HG03045 (cell line): ENCODE measurements around the gene ZFHX2.
A peak's percentile ranks its signal among the peaks of the same experiment; 100 is the strongest.

Source experiments
- ATAC-seq: cut with Tn5 transposase; IDR thresholded peaks from one replicate; pipeline ENCODE4 v1.9.1; 2021; ENCODE audit warnings: mild to moderate bottlenecking, moderate library complexity; ENCODE audit not compliant: unreplicated experiment

Gene ZFHX2

GRCh38 chr14:23573384-23574015, 21.9 kb upstream of the ZFHX2 start:
- no peak for ATAC-seq

DNA sequence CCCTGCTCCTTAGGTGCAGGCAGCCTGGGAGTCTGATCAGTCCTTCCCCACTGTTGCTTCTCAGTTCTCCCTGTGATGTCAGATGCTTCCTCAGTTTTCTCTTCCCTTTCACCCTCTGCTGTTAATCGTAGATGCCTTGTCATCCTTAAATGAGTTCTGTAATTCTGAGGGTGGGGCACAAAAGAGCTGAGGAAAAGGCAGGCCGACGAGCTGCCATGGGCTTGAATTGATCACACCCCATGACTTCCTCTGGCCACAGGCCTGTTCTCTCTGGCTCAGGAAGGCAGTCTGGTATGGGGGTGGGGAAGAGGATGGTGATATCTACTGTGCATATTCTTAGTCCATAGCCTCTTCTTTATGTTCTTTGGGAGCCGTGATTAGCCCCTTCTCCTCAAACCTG, 21.3 kb upstream of the ZFHX2 start:
- no peak for ATAC-seq

GRCh38 chr14:23572524-23572828, 20.9 kb upstream of the ZFHX2 start:
- ATAC-seq = no peak

GRCh38 chr14:23571701-23572523, 20.3 kb upstream of the ZFHX2 start:
- ATAC-seq = no peak

DNA sequence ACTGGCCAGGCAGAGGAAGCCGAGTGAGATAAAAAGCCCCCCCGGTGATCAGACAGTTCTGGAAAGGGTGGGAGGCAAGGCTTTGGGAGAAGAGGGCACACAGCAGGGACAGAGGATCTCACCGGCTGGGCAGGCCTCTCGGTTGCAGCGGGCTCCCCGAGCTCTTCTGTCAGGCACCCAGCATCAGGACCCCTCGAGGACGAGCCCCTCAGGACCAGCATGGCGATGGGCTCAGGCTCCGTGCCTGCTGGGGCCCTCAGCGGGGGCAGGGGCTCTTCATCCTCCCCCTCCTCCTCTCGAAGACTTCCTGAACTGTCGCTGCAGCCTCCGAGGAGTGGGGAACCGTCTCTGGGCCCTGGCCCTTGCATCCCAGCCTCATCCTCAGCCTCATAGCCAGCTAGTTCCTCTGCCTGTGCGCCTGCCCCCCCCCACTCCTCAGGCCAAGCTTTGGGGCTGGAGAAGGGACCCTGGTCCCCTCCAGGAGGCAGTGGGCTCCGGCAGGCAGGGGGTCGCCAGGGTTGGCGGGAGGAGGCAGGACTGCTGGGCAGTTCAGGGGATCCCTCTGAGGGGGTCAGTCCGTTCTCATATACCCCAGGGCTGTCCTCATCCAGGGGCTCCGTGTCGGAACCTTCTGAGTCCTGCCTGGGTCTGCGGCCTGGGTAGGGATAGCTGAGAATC, 19.4 kb upstream of the ZFHX2 start:
- no peak for ATAC-seq

- no peak for ATAC-seq
Measured at GRCh38 chr14:23569443-23570151, 18.0 kb upstream of the ZFHX2 start.

- no peak for ATAC-seq
Measured at GRCh38 chr14:23568600-23569331, 17.2 kb upstream of the ZFHX2 start.

GRCh38 chr14:23568021-23568599, 16.5 kb upstream of the ZFHX2 start:
- ATAC-seq = no peak

GRCh38 chr14:23567186-23568020, 15.8 kb upstream of the ZFHX2 start, which contains the start of gene AP1G2:
TSS of gene AP1G2 (minus strand) at chr14:23567791. CDS start at chr14:23567314, 477 bp downstream.
- peak; percentile 93 for ATAC-seq

- ATAC-seq = peak; percentile 2
Measured at GRCh38 chr14:23566778-23567185, 15.2 kb upstream of the ZFHX2 start.

DNA sequence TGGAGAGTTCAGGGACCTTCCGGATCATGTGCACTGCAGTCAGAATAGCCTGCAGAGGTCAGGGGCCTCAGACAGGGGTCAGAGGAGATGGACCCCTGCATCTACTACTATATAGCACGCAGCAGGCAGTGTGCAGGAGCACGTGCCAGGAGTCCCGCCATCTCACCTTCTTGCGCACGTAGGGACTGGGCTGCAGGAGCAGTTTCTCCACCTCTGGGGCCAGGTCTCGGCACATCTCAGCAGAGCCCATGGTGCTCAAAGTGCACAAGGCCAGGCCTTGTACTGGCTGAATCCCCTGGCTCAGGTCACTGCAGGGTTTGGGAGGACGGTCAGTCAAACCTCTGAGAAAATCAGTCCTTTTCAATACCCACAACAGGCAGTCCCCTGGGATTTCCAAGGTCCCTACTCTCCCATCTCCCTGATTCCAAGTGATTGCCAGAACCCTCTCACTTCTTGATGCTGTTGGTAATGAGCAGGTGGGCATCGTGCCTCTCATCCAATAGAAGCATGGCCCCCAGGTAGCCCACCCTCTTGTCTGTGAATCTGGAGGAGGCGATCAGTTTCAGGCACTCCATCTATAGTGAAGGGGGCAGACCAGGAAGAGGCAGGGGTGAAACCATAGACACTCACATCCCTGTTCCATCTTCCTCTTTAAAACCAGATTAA, 14.7 kb upstream of the ZFHX2 start:
- no peak for ATAC-seq

DNA sequence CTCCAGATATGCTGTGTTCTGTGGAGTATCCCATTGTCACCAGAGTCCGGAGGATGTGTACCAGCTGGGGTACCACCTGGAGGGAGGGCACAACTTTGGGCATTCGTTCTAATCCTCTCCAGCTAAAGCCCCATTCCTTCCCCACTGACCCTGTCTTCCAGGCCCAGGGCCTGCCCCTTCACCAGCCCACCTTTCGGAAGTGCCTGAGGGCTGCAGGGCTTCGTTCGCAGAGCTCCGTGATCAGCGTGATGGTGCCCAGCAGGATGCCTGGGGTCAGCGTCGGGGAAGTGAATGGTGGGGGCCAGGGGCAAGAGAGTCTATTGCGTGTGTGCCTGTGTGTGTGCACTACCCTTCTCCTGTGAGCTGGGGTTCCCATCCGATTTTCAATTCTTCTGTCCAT, 14.1 kb upstream of the ZFHX2 start:
- no peak for ATAC-seq

DNA sequence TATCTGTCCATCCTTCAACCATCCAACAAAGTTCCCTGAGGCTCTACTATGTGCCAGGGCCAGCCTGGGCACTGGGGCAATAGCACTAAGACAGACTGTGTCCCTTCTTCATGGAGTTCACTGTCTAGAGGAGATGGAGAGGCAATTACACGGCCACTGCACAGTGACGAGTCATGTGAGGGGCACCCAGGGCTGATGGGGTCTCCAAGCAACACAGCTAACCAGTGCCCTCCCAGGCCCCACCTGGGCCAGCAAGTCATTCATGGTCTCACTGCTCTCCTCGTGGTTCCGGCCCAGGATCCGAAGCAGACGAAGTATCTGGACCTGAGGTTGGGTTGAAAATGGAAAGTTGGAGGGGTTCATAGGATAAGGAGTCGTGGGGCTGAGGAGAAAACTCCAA, 13.3 kb upstream of the ZFHX2 start:
- no peak for ATAC-seq

DNA sequence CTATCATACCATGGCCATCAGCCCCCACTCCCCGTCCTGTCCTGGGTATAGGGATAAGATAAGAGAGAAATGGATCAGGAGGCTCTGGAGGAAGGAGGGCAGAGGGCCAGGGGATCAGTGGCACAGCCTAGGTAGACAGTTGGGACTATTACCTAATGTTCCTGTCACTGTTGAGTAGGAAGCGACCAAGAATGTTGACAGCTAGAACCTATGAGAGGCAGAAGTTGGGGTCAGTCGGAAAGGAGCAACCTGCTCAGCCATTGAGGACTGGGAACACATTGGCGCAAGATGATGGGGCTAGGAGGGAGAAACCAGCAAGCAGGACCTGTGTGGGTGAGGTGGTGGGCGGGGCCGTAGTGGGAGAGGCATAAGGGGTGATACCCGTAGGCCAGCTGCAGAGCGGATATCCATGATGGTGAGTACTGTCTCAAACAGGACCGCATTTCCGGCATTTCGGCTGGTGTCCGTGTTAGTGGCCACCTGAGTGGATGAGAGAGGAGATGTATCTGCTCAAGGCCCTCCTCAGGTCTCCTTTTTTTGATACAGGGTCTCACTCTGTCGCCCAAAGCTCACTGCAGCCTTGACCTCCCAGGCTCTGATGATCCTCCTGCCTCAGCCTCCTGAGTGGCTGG, 12.7 kb upstream of the ZFHX2 start:
- no peak for ATAC-seq

DNA sequence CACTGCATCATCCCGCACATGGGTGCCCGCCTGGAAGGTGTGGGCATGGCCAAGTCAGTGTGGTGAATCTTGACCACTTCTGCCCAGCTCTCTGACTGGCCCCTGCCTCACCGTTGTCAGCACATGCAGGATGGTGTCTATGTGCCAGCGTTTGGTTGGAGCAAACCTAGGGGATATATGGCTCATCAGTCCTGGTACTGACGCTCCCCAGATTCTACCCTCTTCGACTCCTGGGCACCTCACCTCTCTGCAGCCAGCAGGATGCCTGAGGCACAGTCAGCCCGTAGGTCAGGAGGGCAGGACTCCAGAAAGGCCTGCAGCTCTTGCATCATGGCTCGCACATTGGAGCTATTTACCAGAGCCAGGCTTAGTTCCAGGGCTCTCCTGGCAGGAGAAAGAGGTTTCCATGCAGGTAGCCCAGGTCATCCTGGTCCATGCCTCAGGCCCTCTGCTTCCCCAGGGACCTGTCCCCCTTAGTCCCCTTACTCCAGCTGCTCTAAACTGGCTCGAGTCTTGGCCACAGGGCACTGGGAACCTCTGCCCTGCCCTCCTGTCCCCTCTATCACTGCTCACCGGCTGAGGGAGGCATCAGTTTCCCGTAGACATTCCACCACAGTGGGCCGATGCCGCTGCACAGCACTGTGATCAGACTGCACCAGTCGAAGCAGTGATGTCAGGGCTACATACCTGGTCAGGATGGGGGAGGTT, 12.1 kb upstream of the ZFHX2 start:
- ATAC-seq = no peak

DNA sequence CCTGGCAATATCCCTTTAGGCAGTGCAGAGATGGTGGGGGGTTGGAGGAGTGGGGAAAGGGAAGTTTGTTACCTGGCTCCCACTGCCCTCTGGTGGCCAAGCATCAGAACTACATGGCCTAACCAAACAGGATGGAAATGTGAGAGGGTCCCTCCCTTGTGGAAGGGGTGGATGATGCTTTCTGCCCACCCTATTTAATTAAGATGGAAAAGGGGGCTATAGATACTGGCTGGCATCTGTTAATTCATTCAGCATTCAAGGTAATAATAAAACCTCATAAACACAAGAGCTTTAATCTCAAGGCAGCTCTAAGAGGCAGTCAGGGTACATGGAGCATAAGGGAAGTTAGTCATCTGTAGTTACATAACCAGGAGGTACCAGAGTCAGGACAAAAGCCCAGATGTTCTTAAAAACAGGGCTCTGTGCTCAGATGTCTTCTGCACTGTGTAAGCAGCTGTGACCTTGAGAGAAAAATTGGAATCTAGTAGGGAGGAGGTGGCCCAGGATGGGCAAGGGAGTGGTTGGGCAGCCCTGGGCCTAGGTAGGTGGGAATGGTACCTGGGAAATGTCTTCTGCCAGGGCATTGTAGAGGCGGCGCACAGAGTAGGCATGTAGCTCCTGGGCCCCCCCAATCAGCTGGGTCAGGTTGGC, 11.4 kb upstream of the ZFHX2 start:
- no peak for ATAC-seq
